Stimulated activated CD8-positive, alpha-beta memory T cell treated with anti-CD3 and anti-CD28 coated beads, Interleukin-15, amount 100 ng/mL, for 1 hour (primary cell): Measurements from ENCODE around the gene SHOX.
"Not testable (repeated sequence)": the region's sequence is repeated elsewhere in the genome, so short reads cannot be mapped to it uniquely, and the experiment has no call there.

ENCODE experiments used
- DNase-seq: peaks from one replicate; pipeline ENCODE4 v3.0.0-alpha.2; 2020; ENCODE audit warnings: low read depth

The SHOX gene

GRCh38 chrX:621705-622503 is 8.7 kb upstream of the SHOX start:
- DNase-seq: no peak

DNA sequence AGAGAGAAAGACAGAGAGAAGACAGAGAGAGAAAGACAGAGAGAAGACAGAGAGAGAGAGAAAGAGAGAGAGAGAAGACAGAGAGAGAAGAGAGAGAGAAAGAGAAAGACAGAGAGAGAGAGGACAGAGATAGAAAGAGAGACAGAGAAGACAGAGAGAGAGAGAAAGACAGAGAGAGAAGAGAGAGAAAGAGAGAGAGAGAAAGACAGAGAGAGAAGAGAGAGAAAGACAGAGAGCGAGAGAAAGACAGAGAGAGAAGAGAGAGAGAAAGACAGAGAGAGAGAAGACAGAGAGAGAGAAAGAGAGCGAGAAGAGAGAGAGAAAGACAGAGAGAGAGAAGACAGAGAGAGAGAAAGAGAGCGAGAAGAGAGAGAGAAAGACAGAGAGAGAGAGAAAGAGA is 7.8 kb upstream of the SHOX start:
- not testable (repeated sequence) for DNase-seq

GRCh38 chrX:623268-623598 is 7.4 kb upstream of the SHOX start:
- no peak for DNase-seq

DNA sequence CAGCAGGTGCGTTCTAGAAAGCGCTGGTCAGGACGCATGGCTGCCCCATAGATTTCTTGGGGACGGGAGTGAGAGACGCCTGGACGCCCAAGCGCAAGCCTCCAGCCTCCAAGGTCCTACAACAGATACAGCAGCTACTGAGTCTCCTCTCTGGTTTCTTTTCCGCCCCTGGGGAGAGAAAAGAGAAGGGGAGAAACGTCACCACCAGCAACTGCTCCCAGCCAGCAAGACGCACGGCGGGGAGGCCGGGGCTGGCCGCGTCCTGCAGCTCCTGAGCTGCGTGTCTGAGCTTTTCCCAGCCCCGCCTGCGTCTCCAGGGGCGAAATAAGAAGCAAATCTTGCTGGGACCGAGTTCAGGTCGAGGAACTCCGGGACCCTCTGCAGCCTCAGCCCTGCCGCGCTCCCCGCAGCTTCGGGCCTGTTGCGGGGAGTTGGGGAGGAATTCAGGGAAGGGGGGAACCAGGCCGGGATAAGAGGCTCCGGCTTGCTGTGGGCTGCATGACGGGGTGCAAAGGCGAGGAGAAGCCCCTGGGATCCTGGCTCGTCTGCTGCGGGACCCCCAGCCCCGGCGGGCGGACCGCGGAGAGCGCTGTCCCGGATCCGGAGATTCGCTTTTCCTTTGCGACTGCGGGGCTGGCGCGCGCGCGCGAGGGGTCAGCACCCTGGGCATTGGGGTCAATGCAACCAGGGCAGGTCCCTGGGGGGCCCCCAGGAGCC is 6.8 kb upstream of the SHOX start:
- DNase-seq: no peak

DNA sequence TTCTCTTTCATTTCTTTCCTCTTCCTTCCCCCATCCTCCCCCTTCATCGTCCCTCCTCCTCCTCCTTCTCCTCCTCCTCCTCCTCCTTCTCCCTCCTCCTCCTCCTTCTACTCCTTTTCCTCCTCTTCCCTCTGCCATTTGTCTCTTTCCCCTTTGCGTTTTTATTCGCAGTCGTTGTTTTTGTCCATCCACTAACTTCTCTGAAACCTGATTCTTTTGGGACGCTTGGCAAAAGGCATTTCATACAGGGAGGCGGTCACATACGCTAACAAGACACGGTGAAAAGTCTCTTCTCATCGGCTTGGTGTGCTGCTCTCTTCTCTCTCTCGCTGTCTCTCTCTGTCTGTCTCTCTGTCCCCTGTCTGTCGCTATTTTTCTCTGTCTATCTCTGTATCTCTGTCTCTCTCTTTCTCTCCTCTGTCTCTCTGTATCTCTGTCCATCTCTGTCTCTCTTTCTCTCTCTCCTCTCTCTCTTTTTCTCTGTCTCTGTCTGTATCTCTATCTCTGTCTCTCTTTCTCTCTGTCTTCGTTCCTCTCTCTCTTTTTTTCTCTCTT is 5.4 kb upstream of the SHOX start:
- DNase-seq: no peak

DNA sequence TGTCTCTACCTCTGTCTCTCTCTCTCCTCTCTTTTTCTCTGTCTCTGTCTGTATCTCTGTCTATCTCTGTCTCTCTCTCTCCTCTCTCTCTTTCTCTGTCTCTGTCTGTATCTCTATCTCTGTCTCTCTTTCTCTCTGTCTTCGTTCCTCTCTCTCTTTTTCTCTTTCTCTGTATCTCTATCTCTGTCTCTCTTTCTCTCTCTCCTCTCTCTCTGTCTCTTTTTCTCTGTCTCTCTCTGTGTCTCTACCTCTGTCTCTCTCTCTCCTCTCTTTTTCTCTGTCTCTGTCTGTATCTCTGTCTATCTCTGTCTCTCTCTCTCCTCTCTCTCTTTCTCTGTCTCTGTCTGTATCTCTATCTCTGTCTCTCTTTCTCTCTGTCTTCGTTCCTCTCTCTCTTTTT is 4.5 kb upstream of the SHOX start:
- not testable (repeated sequence) for DNase-seq

DNA sequence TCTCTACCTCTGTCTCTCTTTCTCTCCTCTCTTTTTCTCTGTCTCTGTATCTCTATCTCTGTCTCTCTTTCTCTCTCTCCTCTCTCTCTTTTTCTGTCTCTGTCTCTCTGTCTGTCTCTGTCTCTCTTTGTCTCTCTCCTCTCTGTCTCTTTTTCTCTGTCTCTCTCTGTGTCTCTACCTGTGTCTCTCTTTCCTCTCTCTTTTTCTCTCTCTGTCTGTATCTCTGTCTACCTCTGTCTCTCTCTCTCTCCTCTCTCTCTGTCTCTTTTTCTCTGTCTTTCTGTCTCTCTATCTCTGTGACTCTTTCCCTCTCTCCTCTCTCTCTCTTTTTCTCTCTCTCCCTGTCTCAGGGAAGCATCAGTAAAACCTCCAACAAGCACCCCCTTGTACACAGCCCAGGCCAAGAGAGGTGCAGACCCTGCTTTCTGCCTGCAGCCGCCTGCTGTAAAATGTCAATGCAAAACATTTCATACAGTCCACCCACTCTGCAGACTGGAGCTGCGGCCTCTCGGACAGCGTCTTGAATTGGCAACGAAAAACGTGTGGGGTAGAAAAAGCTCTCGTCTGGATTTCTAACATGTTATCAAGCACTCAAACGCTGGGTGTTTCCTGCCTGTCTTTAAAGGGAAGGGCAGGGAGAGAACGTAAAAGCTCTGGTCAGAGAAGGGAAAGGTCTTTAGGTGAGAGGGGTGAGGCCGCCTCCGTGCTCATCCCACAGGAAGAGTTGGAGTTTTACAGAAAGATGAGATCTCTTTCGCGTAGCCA is 3.7 kb upstream of the SHOX start:
- DNase-seq: no peak

DNA sequence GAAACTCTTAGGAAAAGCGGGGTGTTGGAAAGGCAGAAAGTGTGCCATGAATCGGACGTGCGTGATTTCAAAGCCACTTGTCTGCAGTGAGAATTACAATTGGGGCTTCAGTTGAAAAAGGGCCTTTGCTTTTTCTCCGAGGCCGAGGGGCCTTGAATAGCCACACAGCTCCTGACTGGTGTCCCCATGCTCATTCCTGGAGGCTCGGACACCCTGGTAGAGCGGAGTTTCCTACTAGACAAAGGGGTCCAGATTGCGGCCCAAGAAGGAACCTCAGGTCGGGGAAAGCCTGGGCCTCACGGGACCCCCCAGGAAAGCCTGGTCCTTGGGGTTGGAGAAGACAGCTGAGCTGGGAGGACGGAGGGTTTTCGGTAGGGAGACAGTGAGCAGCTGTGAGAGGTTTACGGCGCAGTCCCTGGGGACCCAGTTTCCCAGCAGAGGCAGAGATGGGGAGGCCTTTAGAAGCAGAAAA is 3.0 kb upstream of the SHOX start:
- DNase-seq: no peak

DNA sequence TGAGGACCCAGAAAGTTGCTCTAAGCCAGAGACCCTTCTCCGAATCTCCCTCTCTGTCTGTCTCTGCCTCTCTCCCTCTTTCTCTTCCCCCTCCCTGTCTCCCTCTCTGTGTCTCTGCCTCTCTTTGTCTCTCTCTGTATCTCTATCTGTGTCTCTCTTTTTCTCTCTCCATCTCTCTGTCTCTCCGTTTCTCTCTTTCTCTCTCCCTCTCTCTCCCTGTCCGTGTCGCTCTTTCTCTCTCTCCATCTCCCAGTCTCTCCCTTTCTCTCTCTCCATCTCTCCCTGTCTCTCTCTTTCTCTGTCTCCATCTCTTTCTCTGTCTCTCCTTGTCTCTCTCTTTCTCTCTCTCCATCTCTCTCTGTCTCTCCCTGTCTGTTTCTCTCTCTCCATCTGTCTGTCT is 2.6 kb upstream of the SHOX start:
- DNase-seq: no peak

GRCh38 chrX:629230-630006 is 1.2 kb upstream of the SHOX start:
- no peak for DNase-seq

DNA sequence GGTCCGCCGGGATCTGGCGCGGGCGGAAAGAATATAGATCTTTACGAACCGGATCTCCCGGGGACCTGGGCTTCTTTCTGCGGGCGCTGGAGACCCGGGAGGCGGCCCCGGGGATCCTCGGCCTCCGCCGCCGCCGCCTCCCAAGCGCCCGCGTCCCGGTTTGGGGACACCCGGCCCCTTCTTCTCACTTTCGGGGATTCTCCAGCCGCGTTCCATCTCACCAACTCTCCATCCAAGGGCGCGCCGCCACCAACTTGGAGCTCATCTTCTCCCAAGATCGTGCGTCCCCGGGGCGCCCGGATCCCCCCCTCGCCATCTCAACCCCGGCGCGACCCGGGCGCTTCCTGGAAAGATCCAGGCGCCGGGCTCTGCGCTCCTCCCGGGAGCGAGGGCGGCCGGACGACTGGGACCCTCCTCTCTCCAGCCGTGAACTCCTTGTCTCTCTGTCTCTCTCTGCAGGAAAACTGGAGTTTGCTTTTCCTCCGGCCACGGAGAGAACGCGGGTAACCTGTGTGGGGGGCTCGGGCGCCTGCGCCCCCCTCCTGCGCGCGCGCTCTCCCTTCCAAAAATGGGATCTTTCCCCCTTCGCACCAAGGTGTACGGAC is 482 bp upstream of the SHOX start:
- DNase-seq: no peak

- DNase-seq: no peak
Measured at GRCh38 chrX:631802-632365, 1.3 kb downstream of the SHOX start.

- no peak for DNase-seq
Measured at GRCh38 chrX:632366-633042, 1.9 kb downstream of the SHOX start.

DNA sequence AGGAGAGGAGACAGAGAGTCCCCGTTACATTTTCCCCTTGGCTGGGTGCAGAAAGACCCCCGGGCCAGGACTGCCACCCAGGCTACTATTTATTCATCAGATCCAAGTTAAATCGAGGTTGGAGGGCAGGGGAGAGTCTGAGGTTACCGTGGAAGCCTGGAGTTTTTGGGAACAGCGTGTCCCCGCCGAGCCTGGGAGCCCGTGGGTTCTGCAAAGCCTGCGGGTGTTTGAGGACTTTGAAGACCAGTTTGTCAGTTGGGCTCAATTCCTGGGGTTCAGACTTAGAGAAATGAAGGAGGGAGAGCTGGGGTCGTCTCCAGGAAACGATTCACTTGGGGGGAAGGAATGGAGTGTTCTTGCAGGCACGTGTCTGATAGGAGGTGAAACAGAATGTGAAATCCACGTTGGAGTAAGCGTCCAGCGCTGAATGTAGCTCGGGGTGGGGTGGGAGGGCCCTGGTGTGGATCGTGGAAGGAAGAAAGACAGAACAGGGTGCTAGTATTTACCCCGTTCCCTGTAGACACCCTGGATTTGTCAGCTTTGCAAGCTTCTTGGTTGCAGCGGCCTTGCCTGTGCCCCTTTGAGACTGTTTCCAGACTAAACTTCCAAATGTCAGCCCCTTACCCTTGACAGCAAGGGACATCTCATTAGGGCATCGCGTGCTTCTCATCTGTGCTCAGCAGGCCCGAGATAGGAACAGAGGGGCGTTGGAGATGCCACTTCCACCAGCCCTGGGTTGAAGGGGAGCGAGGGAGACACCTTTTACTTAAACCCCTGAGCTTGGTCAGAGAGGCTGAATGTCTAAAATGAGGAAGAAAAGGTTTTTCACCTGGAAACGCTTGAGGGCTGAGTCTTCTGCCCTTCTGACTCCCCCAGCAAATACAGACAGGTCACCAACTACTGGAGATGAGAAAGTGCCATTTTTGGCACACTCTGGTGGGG is 2.7 kb downstream of the SHOX start:
- no peak for DNase-seq

- DNase-seq: no peak
Measured at GRCh38 chrX:633985-634958, 3.7 kb downstream of the SHOX start.

- no peak for DNase-seq
Measured at GRCh38 chrX:635428-636090, 5.0 kb downstream of the SHOX start.

DNA sequence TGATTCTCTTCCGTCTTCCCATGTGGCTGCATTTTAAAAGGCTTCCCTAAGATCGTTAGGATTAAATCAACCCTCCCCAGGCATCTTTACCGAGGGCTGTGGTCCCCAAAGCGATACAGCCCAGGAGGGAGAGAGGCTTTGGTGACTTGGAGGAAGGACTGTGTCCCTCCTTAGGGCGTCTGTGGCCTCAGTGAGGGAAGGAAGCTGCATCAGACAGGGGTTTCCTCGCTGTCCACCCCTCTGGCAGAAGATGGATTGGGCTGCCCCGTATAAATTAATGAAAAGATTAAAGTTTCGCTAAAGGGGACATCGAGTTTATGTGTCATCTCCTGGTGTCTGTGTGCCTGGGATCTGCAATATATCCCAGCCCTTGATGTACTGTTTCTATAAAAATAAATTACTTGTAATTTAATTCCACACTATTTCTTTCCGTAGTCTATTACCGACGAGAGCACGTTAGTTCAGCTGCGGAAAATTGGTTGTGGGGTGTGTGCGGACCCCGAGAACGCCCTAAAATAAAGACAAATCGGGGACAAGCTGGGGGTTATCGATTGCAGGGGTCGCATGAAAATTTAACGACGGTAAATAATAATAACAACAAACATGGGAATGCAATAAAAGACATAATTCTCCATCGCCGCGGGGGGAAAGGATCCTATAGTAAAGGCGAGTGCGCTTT is 6.5 kb downstream of the SHOX start:
- DNase-seq: no peak
